HG03571 (cell line): Measurements from ENCODE around the gene HTR1B.

Experiments used
- ATAC-seq: cut with Tn5 transposase; IDR thresholded peaks from one replicate; pipeline ENCODE4 v1.9.1; 2021; ENCODE audit not compliant: unreplicated experiment

HTR1B gene

GRCh38 chr6:77456531-77457248 is 6.6 kb downstream of the HTR1B start:
- ATAC-seq: no peak

- no peak for ATAC-seq
These were observed 8.0 kb downstream of the HTR1B start for GRCh38 chr6:77455271-77455670.

- no peak for ATAC-seq
These were observed 8.9 kb downstream of the HTR1B start for GRCh38 chr6:77454386-77454785.

- ATAC-seq: no peak
These were observed 11.8 kb downstream of the HTR1B start for GRCh38 chr6:77451466-77451865.

- no peak for ATAC-seq
These were observed 12.4 kb downstream of the HTR1B start for GRCh38 chr6:77450924-77451323.

GRCh38 chr6:77448546-77448945 is 14.7 kb downstream of the HTR1B start:
- no peak for ATAC-seq

- ATAC-seq: no peak
These were observed 16.0 kb downstream of the HTR1B start for GRCh38 chr6:77447254-77447653.

GRCh38 chr6:77446249-77446648 is 17.0 kb downstream of the HTR1B start:
- no peak for ATAC-seq

- no peak for ATAC-seq
These were observed 18.1 kb downstream of the HTR1B start for GRCh38 chr6:77445214-77445613.

GRCh38 chr6:77440206-77440976 is 22.9 kb downstream of the HTR1B start:
- no peak for ATAC-seq

GRCh38 chr6:77433888-77434287 is 29.4 kb downstream of the HTR1B start:
- ATAC-seq: no peak

- no peak for ATAC-seq
These were observed 32.8 kb downstream of the HTR1B start for GRCh38 chr6:77430504-77430903.

GRCh38 chr6:77425671-77426070 is 37.6 kb downstream of the HTR1B start:
- no peak for ATAC-seq

GRCh38 chr6:77425216-77425615 is 38.1 kb downstream of the HTR1B start:
- no peak for ATAC-seq

GRCh38 chr6:77424761-77425160 is 38.5 kb downstream of the HTR1B start:
- ATAC-seq: no peak

GRCh38 chr6:77416839-77417238 is 46.5 kb downstream of the HTR1B start:
- ATAC-seq: no peak

GRCh38 chr6:77415706-77416105 is 47.6 kb downstream of the HTR1B start:
- ATAC-seq: peak; percentile 90
